VCaP (cell line): ENCODE data around the gene PGM2L1.
"Not testable (repeated sequence)": the region's sequence is repeated elsewhere in the genome, so short reads cannot be mapped to it uniquely, and the experiment has no call there.

Experiments
- H3K27ac ChIP-seq: fragments of 450-650 bp; 2 replicates; pipeline ENCODE4 v1.5.1; 2017
- CTCF ChIP-seq: fragments of 450-650 bp; conservative IDR thresholded peaks from 2 replicates; pipeline ENCODE4 v1.5.1; 2017; ENCODE audit warnings: mild to moderate bottlenecking, moderate library complexity

Gene PGM2L1

GRCh38 chr11:74333193-74333592 lies 65.0 kb downstream of the PGM2L1 start:
- no peak overlapping the region for H3K27ac ChIP-seq
- TF ChIP-seq CTCF: no peak

GRCh38 chr11:74332291-74332690 lies 65.9 kb downstream of the PGM2L1 start:
- no peak for TF ChIP-seq CTCF
- H3K27ac ChIP-seq: no peak overlapping the region

- H3K27ac ChIP-seq: not testable (repeated sequence)
Measured at GRCh38 chr11:74331000-74331399, 67.2 kb downstream of the PGM2L1 start.

- no peak for TF ChIP-seq CTCF
- H3K27ac ChIP-seq: no peak overlapping the region
Measured at GRCh38 chr11:74330075-74330858, 68.0 kb downstream of the PGM2L1 start.

- H3K27ac ChIP-seq: no peak overlapping the region
- no peak for TF ChIP-seq CTCF
Measured at GRCh38 chr11:74327076-74327475, 71.2 kb downstream of the PGM2L1 start.

DNA sequence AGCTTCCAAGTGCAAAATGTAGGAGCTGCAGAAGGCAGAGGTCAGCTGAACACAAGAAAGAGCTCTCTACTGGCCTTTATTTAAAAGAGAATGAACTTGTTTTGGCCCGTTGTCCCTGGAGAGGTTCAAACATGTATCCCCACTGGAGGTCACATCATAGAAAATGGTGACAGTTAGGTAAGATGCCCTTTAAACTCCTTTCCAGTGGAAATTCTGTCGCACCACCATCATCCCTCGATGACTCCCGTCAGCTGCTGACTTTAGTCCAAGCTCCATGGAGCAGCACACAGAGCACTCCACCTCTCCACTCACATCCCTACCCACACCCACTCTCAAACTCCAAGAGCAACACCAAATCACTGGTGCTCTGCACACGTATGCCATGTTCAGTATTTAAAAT lies 71.6 kb downstream of the PGM2L1 start:
- TF ChIP-seq CTCF: no peak
- H3K27ac ChIP-seq: no peak overlapping the region

- H3K27ac ChIP-seq: no peak overlapping the region
- no peak for TF ChIP-seq CTCF
Measured at GRCh38 chr11:74325649-74326645, 72.3 kb downstream of the PGM2L1 start.
